Lung (tissue), 12 donors: ENCODE data around the gene IGFBP6. TPM values are rescaled to one million over a fixed set of nuclear protein-coding genes. Genes with fewer than 3 reads are reported as not detected.

Experiments used
- ATAC-seq: fragments of 200-7000 bp; cut with Tn5 transposase; one replicate; pipeline ENCODE4 v1.9.1; 2020; ENCODE audit warnings: moderate number of reproducible peaks; ENCODE audit not compliant: insufficient read depth, low FRiP score
- DNase-seq, 3 donors: peaks; one replicate each; pipeline ENCODE4 v3.0.0-alpha.2; 2013 to 2017
- H3K27ac ChIP-seq, 2 donors: one replicate each; pipeline ENCODE4 v1.5.1; 2013; ENCODE audit warnings: mild to moderate bottlenecking in 2 of 2, moderate library complexity in 2 of 2, control low read depth in 1 of 2, inconsistent platforms in 1 of 2, low read depth in 1 of 2, low read length in 1 of 2
- H3K27me3 ChIP-seq, 3 donors: one replicate each; pipeline ENCODE4 v1.5.1; 2013; ENCODE audit warnings: low read length in 2 of 3; ENCODE audit not compliant: control insufficient read depth in 3 of 3, insufficient read depth in 3 of 3
- H3K36me3 ChIP-seq, 4 donors: one replicate each; pipeline ENCODE4 v1.5.1; 2013; ENCODE audit warnings: low read length in 4 of 4, mild to moderate bottlenecking in 1 of 4, moderate library complexity in 1 of 4; ENCODE audit not compliant: control insufficient read depth in 4 of 4, insufficient read depth in 4 of 4
- H3K4me1 ChIP-seq, 5 donors: one replicate each; pipeline ENCODE4 v1.5.1; 2013; ENCODE audit warnings: low read length in 5 of 5, mild to moderate bottlenecking in 2 of 5, moderate library complexity in 1 of 5; ENCODE audit not compliant: control insufficient read depth in 5 of 5, insufficient read depth in 5 of 5
- H3K4me3 ChIP-seq: one replicate; pipeline ENCODE4 v1.5.1; 2013; ENCODE audit warnings: mild to moderate bottlenecking, control low read depth, moderate library complexity
- H3K9ac ChIP-seq, 2 donors: one replicate each; pipeline ENCODE4 v1.5.1; 2013; ENCODE audit warnings: low read length in 2 of 2, control low read depth in 1 of 2; ENCODE audit not compliant: insufficient read depth in 1 of 2
- H3K9me3 ChIP-seq, 4 donors: one replicate each; pipeline ENCODE4 v1.5.1; 2013; ENCODE audit warnings: low read length in 3 of 4, mild to moderate bottlenecking in 1 of 4, moderate library complexity in 1 of 4; ENCODE audit not compliant: control insufficient read depth in 4 of 4, insufficient read depth in 3 of 4
- WGBS, 2 donors: extraction: QIAGEN DNeasy Blood & Tissue Kit; methylation state at CpG; one replicate each; pipeline ENCODE4 v1.1.7; 2013; 5-methylcytosine and 5-hydroxymethylcytosine counted together
- polyA plus RNA-seq, 2 donors: library from polyadenylated mRNA; stranded (reverse); fragments of 200-250 nt; gene quantifications; one replicate each; pipeline ENCODE4 v1.2.1, GENCODE V29; 2013
- total RNA-seq, 2 donors: library from RNA; depleted of rRNA in 1 of 2; stranded (reverse); fragments of >200 nt in 1 of 2; gene quantifications; one replicate each; pipeline ENCODE4 v1.2.1, GENCODE V29; 2014 to 2021
- TF ChIP-seq, protein P1 (sequence below): IDR thresholded peaks from 2 replicates; pipeline ENCODE4 v1.5.1; 2012; ENCODE audit warnings: mild to moderate bottlenecking; ENCODE audit errors: control extremely low read depth, extremely low read depth
- donor health status: control.
- donor health status: control.
- donor health status: Bipolar disorder and iron deficiency.
- donor health status: healthy.
- donor health status: DM: yes; HTN: yes; CAD: no.

Gene IGFBP6
- total and polyA plus RNA-seq, 4 donors = 15.9 to 75.0 (median 29.2) TPM

DNA sequence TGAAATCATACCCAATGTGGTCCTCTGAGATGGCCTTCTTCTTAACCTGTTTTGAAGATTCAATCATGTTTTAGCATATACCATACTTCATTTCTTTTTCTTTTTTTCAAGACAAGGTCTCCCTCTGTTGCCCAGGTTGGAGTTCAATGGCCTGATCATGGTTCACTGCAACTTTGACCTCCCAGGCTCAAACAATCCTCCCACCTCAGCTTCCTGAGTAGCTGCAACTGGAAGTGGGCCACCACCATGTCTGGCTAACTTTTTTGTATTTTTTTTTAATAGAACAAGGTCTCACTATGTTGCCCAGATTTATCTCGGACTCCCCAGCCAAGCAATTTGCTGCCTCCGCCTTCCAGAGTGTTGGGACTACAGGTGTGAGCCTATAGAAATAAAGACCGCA is 36.3 kb downstream of the IGFBP6 start:
- 96 to 98% methylated on average over 3 of the region's 3 CpGs for WGBS, 2 donors
- DNase-seq (no peak), ATAC-seq (no peak)
- no peak overlapping the region for H3K9ac ChIP-seq
- peaks cover 0 to 3% (median 2%) of the 10 kb centered on the region in 4 donors for H3K9me3 ChIP-seq
- H3K4me3 ChIP-seq = no peak overlapping the region
- H3K36me3 ChIP-seq = no peaks in the 10 kb centered on the region
- no peak overlapping the region for H3K27ac ChIP-seq
- TF ChIP-seq, protein P1, sequence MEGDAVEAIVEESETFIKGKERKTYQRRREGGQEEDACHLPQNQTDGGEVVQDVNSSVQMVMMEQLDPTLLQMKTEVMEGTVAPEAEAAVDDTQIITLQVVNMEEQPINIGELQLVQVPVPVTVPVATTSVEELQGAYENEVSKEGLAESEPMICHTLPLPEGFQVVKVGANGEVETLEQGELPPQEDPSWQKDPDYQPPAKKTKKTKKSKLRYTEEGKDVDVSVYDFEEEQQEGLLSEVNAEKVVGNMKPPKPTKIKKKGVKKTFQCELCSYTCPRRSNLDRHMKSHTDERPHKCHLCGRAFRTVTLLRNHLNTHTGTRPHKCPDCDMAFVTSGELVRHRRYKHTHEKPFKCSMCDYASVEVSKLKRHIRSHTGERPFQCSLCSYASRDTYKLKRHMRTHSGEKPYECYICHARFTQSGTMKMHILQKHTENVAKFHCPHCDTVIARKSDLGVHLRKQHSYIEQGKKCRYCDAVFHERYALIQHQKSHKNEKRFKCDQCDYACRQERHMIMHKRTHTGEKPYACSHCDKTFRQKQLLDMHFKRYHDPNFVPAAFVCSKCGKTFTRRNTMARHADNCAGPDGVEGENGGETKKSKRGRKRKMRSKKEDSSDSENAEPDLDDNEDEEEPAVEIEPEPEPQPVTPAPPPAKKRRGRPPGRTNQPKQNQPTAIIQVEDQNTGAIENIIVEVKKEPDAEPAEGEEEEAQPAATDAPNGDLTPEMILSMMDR = no peak
- H3K4me1 ChIP-seq = no peaks in the 10 kb centered on the region
- H3K27me3 ChIP-seq = no peaks in the 10 kb centered on the region

DNA sequence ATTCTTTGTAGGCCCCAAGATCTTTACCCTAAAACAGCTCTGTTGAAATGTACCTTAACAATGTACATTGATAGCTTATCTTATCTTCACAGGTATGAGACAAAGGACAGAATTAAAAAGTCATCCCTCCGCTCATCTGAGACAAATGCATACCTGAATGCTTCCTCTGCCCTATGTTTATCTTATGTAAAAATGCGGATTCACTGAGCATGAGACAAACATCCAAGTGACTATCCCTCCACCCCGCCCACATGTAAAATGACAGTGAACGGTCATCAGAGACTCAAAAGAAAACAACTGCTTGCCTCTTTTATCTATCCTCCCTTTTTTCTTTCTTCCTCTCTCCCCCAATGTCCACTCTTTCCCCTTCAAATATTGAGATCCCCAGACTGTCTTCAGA is 45.9 kb downstream of the IGFBP6 start:
- TF ChIP-seq, protein P1 = no peak
- H3K9ac ChIP-seq = no peak overlapping the region
- no peak overlapping the region for H3K4me3 ChIP-seq
- no peak overlapping the region for H3K27ac ChIP-seq
- H3K4me1 ChIP-seq = no peaks in the 10 kb centered on the region
- no peaks in the 10 kb centered on the region for H3K36me3 ChIP-seq
- ATAC-seq (no peak), DNase-seq (no peak)
- H3K9me3 ChIP-seq = no peaks in the 10 kb centered on the region
- no peaks in the 10 kb centered on the region for H3K27me3 ChIP-seq
- 87% methylated on average over 4 of the region's 4 CpGs for WGBS, 2 donors

DNA sequence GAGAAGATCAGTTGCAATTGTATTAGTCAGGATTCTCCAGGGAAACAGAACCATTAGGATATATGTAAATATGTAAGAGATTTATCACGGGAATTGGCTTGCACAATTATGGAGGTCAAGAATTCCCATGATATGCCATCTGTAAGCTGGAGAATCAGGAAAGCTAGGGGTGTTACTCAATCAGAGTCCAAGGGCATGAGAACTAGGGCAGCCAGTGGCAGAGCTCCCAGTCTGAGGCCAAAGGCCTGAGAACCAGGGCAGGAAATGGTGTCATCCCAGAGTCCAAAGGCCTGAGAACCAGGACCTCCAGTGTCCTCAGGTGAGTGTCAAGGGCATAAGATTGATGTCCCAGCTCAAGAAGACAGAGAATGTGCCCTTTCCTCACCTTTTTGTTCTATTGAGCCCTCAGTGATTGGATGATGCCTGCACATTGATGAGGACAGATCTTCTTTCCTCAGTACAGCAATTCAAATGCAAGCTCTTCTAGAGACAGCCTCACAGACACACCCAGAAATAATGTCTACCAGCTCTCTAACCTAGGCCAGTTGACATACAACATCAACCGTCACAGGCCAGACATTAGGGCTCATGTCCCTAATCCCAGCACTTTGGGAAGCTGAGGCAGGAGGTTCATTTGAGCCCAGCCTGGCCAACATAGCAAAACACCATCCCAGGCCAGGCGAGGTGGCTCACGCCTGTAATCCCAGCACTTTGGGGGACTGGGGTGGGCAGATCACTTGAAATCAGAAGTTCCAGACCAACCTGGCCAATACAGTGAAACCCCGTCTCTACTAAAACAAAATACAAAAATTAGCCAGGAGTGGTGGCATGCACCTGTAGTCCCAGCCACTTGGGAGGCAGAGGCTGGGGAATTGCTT is 48.2 kb downstream of the IGFBP6 start:
- 90 to 92% methylated on average over 5 of the region's 5 CpGs for WGBS, 2 donors
- H3K36me3 ChIP-seq = no peaks in the 10 kb centered on the region
- H3K27me3 ChIP-seq = no peaks in the 10 kb centered on the region
- TF ChIP-seq, protein P1 = no peak
- ATAC-seq = no peak
- H3K9me3 ChIP-seq = no peaks in the 10 kb centered on the region
- H3K4me1 ChIP-seq = no peaks in the 10 kb centered on the region
- H3K27ac ChIP-seq = no peak overlapping the region
- DNase-seq = no peak
- no peak overlapping the region for H3K9ac ChIP-seq
- H3K4me3 ChIP-seq = no peak overlapping the region
